Measurements from ENCODE around the gene DHRS11. TPM values are rescaled to one million over a fixed set of nuclear protein-coding genes. Genes with fewer than 3 reads are reported as not detected.

Gene DHRS11
- total and polyA plus RNA-seq, 2 experiments from 2014 or later: 21.9 to 25.0 TPM

GRCh38 chr17:36608794-36609497 lies 17.3 kb downstream of the DHRS11 start:
- H3K4me3 ChIP-seq: no peak overlapping the region
- H3K27me3 ChIP-seq: no peaks in the 10 kb centered on the region
- no peaks in the 10 kb centered on the region for H3K36me3 ChIP-seq
- no peak overlapping the region for H3K27ac ChIP-seq
- H3K9me3 ChIP-seq (ENCODE audit: low read depth): no peaks in the 10 kb centered on the region
- DNase-seq (ENCODE audit: low read depth in 1 of 2, low spot score in 1 of 2): peak; percentile 63 to 77
- TF ChIP-seq CTCF (IDR thresholded peaks at IDR 0.05; ENCODE audit: low read depth, low read length): peak; percentile 63
- H3K4me1 ChIP-seq (ENCODE audit: low read depth): peaks cover 2% of the 10 kb centered on the region

GRCh38 chr17:36609498-36609862 lies 17.8 kb downstream of the DHRS11 start:
- no peak for TF ChIP-seq CTCF (IDR thresholded peaks at IDR 0.05; ENCODE audit: low read depth, low read length)
- Histone ChIP-seq H3K36me3 (no peaks in the 10 kb centered on the region), H3K4me1 (ENCODE audit: low read depth) (no peaks in the 10 kb centered on the region), H3K27ac (no peak overlapping the region), H3K4me3 (no peak overlapping the region), H3K9me3 (ENCODE audit: low read depth) (no peaks in the 10 kb centered on the region), H3K27me3 (no peaks in the 10 kb centered on the region)
- DNase-seq (ENCODE audit: low read depth in 1 of 2, low spot score in 1 of 2): no peak

GRCh38 chr17:36610474-36610873 lies 18.8 kb downstream of the DHRS11 start:
- H3K9me3 ChIP-seq (ENCODE audit: low read depth): no peaks in the 10 kb centered on the region
- H3K27ac ChIP-seq: no peak overlapping the region
- no peaks in the 10 kb centered on the region for H3K27me3 ChIP-seq
- no peak for TF ChIP-seq CTCF (IDR thresholded peaks at IDR 0.05; ENCODE audit: low read depth, low read length)
- peaks cover 7% of the 10 kb centered on the region for H3K4me1 ChIP-seq (ENCODE audit: low read depth)
- no peak overlapping the region for H3K4me3 ChIP-seq
- no peak for DNase-seq (ENCODE audit: low read depth in 1 of 2, low spot score in 1 of 2)
- no peaks in the 10 kb centered on the region for H3K36me3 ChIP-seq

- DNase-seq (ENCODE audit: low read depth in 1 of 2, low spot score in 1 of 2): peak in 1 of 2 donors; percentile 85
- H3K9me3 ChIP-seq (ENCODE audit: low read depth): no peaks in the 10 kb centered on the region
Observed at GRCh38 chr17:36611345-36612072, 19.8 kb downstream of the DHRS11 start.

GRCh38 chr17:36612323-36612722 lies 20.6 kb downstream of the DHRS11 start:
- Histone ChIP-seq H3K4me3 (no peak overlapping the region), H3K27me3 (no peaks in the 10 kb centered on the region), H3K27ac (no peak overlapping the region), H3K4me1 (ENCODE audit: low read depth) (peaks cover 7% of the 10 kb centered on the region), H3K9me3 (ENCODE audit: low read depth) (no peaks in the 10 kb centered on the region), H3K36me3 (no peaks in the 10 kb centered on the region)
- TF ChIP-seq CTCF (IDR thresholded peaks at IDR 0.05; ENCODE audit: low read depth, low read length): no peak
- DNase-seq (ENCODE audit: low read depth in 1 of 2, low spot score in 1 of 2): no peak

More at GRCh38 chr17:36611345-36612072, 19.8 kb downstream of the DHRS11 start:
- Histone ChIP-seq H3K27me3 (no peaks in the 10 kb centered on the region), H3K4me3 (no peak overlapping the region), H3K4me1 (ENCODE audit: low read depth) (peaks cover 7% of the 10 kb centered on the region), H3K36me3 (no peaks in the 10 kb centered on the region), H3K27ac (no peak overlapping the region)
- TF ChIP-seq CTCF (IDR thresholded peaks at IDR 0.05; ENCODE audit: low read depth, low read length): no peak
